NCI-H774 (cell line): ENCODE data around the gene FGGY.
"Not testable (repeated sequence)": the region's sequence is repeated elsewhere in the genome, so short reads cannot be mapped to it uniquely, and the experiment has no call there.

ENCODE experiments used
- DNase-seq: peaks from one replicate; lab custom pipeline; 2025; lab: John Stamatoyannopoulos, UW

The FGGY gene

DNA sequence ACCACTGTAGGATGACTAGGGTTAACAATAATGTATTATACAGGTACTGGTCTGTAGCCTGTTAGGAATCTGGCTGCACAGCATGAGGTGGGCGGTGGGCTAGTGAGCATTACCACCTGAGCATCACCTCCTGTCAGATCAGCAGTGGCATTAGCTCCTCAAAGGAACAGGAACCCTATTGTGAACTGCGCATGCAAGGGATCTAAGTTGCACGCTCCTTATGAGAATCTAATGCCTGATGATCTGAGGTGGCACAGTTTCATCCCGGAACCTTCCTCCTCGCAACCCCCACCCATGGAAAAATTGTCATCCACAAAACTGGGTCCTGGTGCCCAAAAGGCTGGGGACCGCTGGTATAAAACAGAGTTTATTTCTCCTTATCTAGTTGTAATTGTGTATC lies 147.6 kb downstream of the FGGY start:
- DNase-seq, result no peak

GRCh38 chr1:59445040-59445439 lies 148.1 kb downstream of the FGGY start:
- no peak for DNase-seq

- no peak for DNase-seq
Observed at GRCh38 chr1:59446257-59446901, 149.5 kb downstream of the FGGY start.

DNA sequence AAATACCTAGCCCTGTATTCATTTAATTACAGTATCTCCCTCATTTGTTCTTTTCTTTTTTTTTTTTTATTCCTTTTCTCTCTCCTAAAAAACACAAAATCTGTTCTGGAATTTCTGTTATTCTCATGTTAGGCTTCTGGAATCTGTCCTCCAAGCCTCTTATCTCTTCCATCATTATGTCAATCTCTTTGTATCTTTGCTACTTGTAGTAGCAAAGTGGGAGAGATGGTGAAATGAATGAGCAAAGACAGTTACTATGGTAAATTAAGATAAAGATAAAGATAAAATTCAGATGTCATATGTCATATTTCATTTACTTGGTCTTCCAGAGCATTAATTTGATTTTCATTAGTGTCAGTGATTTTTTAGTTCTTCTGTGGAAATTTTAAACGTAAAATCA lies 155.1 kb downstream of the FGGY start:
- DNase-seq, result no peak

GRCh38 chr1:59452559-59452958 lies 155.7 kb downstream of the FGGY start:
- DNase-seq, result no peak

GRCh38 chr1:59453297-59453968 lies 156.5 kb downstream of the FGGY start:
- no peak for DNase-seq

GRCh38 chr1:59455206-59455605 lies 158.3 kb downstream of the FGGY start:
- DNase-seq, result no peak

- no peak for DNase-seq
Observed at GRCh38 chr1:59457786-59458185, 160.9 kb downstream of the FGGY start.

GRCh38 chr1:59458884-59459283 lies 162.0 kb downstream of the FGGY start:
- no peak for DNase-seq

- DNase-seq, result not testable (repeated sequence)
Observed at GRCh38 chr1:59462942-59463341, 166.0 kb downstream of the FGGY start.

GRCh38 chr1:59465478-59465877 lies 168.6 kb downstream of the FGGY start:
- not testable (repeated sequence) for DNase-seq

- DNase-seq, result no peak
Observed at GRCh38 chr1:59468828-59469428, 172.0 kb downstream of the FGGY start.

- not testable (repeated sequence) for DNase-seq
Observed at GRCh38 chr1:59471991-59472570, 175.2 kb downstream of the FGGY start.

DNA sequence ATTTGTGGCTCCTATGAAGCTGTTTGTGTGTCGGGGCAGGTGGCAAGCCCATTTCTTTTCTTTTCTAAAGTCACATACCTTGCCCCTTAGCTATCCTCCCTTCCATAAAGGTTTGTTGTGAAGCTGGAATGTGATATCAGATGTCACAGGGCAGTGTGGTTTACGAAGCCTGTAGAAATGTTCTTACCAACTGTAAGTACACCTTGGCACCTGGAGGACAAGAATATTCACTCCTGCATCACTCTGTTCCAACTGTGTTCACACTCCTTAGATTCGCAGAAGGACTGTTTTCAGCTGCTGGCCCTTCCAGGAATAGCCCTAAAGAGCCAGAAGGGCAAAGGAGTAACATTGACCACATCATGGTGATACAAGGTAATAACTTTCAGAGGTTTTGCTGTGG lies 176.9 kb downstream of the FGGY start:
- DNase-seq, result no peak

DNA sequence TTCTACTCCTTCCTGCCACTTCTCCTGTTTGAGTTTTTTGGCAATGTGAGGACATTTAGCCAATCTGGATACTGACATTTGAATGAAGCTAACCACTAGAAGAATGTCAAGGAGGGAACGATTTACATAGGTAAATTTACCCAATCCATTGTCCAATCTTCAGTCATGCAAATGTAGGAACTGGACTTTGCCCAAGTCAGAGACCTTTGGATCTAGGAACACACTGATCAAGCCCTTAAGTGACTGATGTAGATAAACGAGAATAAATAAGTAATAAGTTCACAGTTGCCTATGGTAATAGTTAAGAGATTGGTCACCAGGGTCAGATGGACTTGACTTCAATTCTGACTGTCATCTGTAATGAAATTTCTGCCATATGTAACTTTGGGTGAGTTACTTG lies 177.6 kb downstream of the FGGY start:
- no peak for DNase-seq

- no peak for DNase-seq
Observed at GRCh38 chr1:59475737-59476136, 178.8 kb downstream of the FGGY start.

DNA sequence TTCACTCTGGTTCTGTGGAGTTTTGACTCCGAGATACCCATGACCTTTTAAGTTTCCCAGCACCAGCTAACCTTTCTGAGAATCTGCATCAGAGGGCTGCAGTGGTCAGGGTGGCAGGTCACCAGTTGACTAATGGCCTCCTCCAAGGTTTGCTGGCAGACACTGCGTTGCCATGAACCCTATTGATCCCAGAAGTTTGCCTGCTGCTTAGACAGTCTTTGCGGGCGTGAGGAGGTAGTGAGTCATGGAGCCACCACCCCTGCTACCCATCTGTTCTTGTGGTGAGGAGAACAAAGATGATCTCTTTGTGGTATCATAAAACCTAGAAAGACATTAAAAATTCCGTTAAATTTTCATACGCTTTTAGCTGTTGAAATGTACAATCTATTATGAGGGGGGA lies 180.4 kb downstream of the FGGY start:
- no peak for DNase-seq

- DNase-seq, result no peak
Observed at GRCh38 chr1:59477867-59478266, 181.0 kb downstream of the FGGY start.

GRCh38 chr1:59478822-59479221 lies 181.9 kb downstream of the FGGY start:
- no peak for DNase-seq

DNA sequence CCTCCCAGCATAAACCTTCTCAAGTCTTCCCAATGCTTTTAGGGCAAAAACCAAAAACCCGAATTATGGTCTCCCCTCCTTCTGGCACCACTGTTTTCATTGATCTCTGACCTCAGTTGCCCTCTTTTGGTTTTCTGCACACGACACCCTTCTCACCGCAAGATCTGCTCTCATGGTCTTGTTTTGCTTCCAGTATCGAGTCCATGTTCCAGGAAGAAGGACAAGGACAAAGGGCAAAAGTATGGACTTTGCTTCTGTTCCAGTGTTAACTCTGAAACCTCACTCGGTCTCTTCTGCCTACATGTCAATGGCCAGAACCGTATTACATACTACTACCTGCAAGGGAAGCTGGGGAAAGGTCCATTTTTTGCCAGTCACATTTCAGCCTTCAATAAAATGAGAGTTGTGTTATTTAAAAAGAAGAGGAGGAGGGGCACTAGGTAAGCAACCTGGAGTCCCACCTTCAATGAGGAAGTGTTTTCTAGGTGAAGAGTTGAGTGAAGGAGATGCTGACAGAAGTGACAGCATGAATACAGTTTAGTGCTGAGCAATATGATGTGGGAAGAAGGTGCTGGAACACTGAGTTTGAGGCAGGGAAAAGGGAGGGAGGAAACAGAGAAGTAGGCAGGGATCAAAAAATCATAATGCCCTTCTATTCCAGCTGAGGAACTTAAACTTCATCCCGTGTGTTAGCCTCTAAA lies 183.4 kb downstream of the FGGY start:
- no peak for DNase-seq

DNA sequence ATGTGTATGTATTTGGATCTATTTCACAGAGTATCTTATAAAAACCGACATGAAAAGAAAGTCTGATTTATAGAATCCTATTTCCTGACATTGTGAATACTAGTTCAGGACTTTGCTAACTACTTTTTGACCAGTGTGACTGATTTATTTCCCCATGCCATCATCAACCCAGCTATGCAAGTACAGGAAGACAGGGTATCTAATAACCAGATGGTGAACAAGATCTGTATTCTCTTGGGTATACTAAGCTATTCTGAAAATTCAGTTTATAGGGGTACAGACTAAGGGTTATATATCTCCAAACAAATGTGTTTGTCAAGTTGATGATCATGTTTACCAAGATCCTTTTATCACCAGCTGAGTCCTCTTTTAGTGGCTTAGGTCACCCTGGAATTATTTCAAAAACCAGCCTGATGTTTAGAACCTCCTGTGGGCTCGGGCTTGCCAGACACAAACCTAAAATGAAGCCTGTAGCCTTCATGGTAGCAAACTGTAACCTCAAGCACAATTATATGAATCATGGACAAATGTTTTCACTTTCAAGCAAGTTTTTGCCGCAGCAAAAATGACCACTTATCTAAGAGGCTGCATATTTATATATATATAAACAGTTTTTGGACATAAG lies 185.1 kb downstream of the FGGY start:
- DNase-seq, result no peak

GRCh38 chr1:59482986-59483385 lies 186.1 kb downstream of the FGGY start:
- no peak for DNase-seq
